NCI-H524 treated with DMSO at 0.1 percent for 48 hours (cell line): ENCODE results near the gene LSM3.

Experiments
- DNase-seq: peaks from one replicate; lab custom pipeline; 2025; lab: John Stamatoyannopoulos, UW

LSM3 gene

GRCh38 chr3:14242490-14243311, 64.1 kb downstream of the LSM3 start:
- DNase-seq, result no peak

- no peak for DNase-seq
Observed at GRCh38 chr3:14243782-14244181, 65.2 kb downstream of the LSM3 start.

GRCh38 chr3:14244521-14245247, 66.1 kb downstream of the LSM3 start:
- no peak for DNase-seq

- no peak for DNase-seq
Observed at GRCh38 chr3:14245248-14245639, 66.6 kb downstream of the LSM3 start.

GRCh38 chr3:14245822-14246221, 67.2 kb downstream of the LSM3 start:
- DNase-seq, result no peak

GRCh38 chr3:14246414-14246813, 67.8 kb downstream of the LSM3 start:
- DNase-seq, result no peak

GRCh38 chr3:14248477-14248848, 69.8 kb downstream of the LSM3 start:
- DNase-seq, result no peak

GRCh38 chr3:14248849-14249523, 70.4 kb downstream of the LSM3 start:
- no peak for DNase-seq
